ENCODE measurements around the gene ACOT4. TPM values are rescaled to one million over a fixed set of nuclear protein-coding genes. Genes with fewer than 3 reads are reported as not detected.

The ACOT4 gene, protein sequence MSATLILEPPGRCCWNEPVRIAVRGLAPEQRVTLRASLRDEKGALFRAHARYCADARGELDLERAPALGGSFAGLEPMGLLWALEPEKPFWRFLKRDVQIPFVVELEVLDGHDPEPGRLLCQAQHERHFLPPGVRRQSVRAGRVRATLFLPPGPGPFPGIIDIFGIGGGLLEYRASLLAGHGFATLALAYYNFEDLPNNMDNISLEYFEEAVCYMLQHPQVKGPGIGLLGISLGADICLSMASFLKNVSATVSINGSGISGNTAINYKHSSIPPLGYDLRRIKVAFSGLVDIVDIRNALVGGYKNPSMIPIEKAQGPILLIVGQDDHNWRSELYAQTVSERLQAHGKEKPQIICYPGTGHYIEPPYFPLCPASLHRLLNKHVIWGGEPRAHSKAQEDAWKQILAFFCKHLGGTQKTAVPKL
- 0.21 and 0.48 TPM in 2 replicates for total RNA-seq

DNA sequence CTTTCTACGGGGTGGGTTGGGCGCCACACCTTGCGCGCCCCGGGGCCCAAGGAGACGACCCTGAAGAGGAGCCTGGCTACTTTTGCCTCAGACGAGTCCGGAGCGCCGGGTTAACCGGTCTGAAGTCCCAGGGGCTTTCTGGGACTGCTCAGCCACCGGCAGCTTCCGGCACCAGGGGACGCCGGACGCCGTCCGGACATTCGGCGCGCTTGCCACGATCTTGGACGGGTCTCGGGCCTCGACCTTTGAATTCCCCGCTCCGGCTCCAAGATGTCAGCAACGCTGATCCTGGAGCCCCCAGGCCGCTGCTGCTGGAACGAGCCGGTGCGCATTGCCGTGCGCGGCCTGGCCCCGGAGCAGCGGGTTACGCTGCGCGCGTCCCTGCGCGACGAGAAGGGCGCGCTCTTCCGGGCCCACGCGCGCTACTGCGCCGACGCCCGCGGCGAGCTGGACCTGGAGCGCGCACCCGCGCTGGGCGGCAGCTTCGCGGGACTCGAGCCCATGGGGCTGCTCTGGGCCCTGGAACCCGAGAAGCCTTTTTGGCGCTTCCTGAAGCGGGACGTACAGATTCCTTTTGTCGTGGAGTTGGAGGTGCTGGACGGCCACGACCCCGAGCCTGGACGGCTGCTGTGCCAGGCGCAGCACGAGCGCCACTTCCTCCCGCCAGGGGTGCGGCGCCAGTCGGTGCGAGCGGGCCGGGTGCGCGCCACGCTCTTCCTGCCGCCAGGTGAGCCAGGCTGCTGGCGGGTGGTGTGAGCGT lies at the start of gene ACOT4:
Gene ACOT4 (plus strand): TSS at position 184 of the 760 bp plus-strand sequence. CDS start 87 bp downstream, at position 271.

DNA sequence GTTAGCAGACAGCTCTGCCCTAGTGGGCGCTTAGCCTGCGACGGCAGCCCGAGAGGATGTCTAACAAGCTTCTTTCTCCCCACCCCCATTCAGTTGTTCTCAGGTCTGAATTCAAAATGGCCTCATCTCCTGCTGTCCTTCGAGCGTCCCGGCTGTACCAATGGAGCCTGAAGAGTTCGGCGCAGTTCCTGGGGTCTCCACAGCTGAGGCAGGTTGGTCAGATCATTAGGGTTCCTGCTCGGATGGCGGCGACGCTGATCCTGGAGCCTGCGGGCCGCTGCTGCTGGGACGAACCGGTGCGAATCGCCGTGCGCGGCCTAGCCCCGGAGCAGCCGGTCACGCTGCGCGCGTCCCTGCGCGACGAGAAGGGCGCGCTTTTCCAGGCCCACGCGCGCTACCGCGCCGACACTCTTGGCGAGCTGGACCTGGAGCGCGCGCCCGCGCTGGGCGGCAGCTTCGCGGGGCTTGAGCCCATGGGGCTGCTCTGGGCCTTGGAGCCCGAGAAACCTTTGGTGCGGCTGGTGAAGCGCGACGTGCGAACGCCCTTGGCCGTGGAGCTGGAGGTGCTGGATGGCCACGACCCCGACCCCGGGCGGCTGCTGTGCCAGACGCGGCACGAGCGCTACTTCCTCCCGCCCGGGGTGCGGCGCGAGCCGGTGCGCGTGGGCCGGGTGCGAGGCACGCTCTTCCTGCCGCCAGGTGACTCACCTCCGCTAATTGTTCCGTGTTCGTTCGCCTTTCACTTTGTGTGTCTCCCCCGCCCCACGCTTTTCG lies 22.3 kb upstream of the ACOT4 start, which contains the start of gene ACOT2:
Gene ACOT2 (plus strand): TSS at position 29 of the 774 bp plus-strand sequence. CDS start 28 bp downstream, at position 57.

DNA sequence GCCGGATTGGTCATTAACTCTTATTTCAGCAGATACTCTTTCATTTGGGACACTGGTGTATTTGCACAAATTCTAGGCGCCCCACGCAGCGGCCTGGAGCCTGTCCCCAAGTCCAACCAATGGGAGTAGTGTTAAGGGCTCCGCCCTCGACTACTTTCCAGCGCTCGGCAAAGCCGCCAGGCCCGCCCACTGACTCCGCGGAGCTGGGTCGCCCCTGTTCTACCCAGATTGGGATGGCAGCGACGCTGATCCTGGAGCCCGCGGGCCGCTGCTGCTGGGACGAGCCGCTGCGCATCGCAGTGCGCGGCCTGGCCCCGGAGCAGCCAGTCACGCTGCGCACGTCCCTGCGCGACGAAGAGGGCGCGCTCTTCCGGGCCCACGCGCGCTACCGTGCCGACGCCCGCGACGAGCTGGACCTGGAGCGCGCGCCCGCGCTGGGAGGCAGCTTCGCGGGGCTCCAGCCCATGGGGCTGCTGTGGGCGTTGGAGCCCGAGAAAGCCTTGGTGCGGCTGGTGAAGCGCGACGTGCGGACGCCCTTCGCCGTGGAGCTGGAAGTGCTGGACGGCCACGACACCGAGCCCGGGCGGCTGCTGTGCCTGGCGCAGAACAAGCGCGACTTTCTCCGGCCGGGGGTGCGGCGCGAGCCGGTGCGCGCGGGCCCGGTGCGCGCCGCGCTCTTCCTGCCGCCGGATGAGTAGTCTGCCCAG lies 20.8 kb downstream of the ACOT4 start, which contains the start of gene ACOT6:
Gene ACOT6 (plus strand): TSS at position 179 of the 707 bp plus-strand sequence. CDS start 55 bp downstream, at position 234.

GRCh38 chr14:73644531-73645247 lies 53.0 kb downstream of the ACOT4 start, which contains the start of gene DNAL1:
Gene DNAL1, plus strand, starts transcription at chr14:73644986. Its CDS starts 54 bp downstream, at chr14:73645040.

Other genes with a start within 250 kb of the ACOT4 start
- gene NUMB, start 133.3 kb upstream of the ACOT4 start, total RNA-seq: 17.6 and 17.7 TPM in 2 replicates
- 23.6 and 24.5 TPM in 2 replicates for gene RIOX1, start 100.9 kb upstream of the ACOT4 start, total RNA-seq
- gene ACOT1, start 54.7 kb upstream of the ACOT4 start, total RNA-seq: 0.96 and 3.0 TPM in 2 replicates
- under 0.01 TPM in 2 replicates for gene HEATR4, start 32.9 kb upstream of the ACOT4 start, total RNA-seq
- 7.9 and 8.9 TPM in 2 replicates for gene ACOT2, start 22.7 kb upstream of the ACOT4 start, total RNA-seq
- gene ACOT6, start 20.6 kb downstream of the ACOT4 start, total RNA-seq: 0.24 and 0.43 TPM in 2 replicates
- gene DNAL1, start 53.1 kb downstream of the ACOT4 start, total RNA-seq: 4.9 and 6.3 TPM in 2 replicates
- 9.6 and 10.9 TPM in 2 replicates for gene PNMA1, start 122.5 kb downstream of the ACOT4 start, total RNA-seq

All from tracheal epithelial cell (primary cell).